Naive B cell (primary cell): ENCODE measurements around the gene MAP1B. TPM values are rescaled to one million over a fixed set of nuclear protein-coding genes. Genes with fewer than 3 reads are reported as not detected.
A peak's percentile ranks its signal among the peaks of the same experiment; 100 is the strongest.

Experiments used
- ATAC-seq, 2 donors: fragments of 150-1000 bp; cut with Tn5 transposase; 2 replicates each; pipeline ENCODE4 v1.10.0; 2021; ENCODE audit warnings: low read depth in 2 of 2, mild to moderate bottlenecking in 2 of 2, moderate library complexity in 2 of 2
- DNase-seq: peaks from one replicate; pipeline ENCODE4 v3.0.0; 2022
- H3K27ac Mint-ChIP-seq, 6 donors: one replicate each; pipeline ENCODE4 v1.8.0; 2020 to 2022; ENCODE audit warnings: mild to moderate bottlenecking in 6 of 6, mixed read lengths in 6 of 6, moderate library complexity in 5 of 6, inconsistent platforms in 2 of 6
- H3K27me3 Mint-ChIP-seq, 3 donors: one replicate each; pipeline ENCODE4 v1.8.0; 2021 to 2022; ENCODE audit warnings: mixed read lengths in 3 of 3, mild to moderate bottlenecking in 1 of 3
- H3K36me3 Mint-ChIP-seq, 2 donors: one replicate each; pipeline ENCODE4 v1.8.0; 2020 to 2022; ENCODE audit warnings: mixed read lengths in 2 of 2, inconsistent platforms in 1 of 2, mild to moderate bottlenecking in 1 of 2
- H3K4me1 Mint-ChIP-seq, 3 donors: one replicate each; pipeline ENCODE4 v1.8.0; 2020 to 2022; ENCODE audit warnings: mixed read lengths in 3 of 3, inconsistent platforms in 1 of 3, mild to moderate bottlenecking in 1 of 3, moderate library complexity in 1 of 3
- H3K4me3 Mint-ChIP-seq, 8 donors: one replicate each; pipeline ENCODE4 v1.8.0; 2020 to 2022; ENCODE audit warnings: mild to moderate bottlenecking in 8 of 8, mixed read lengths in 8 of 8, moderate library complexity in 8 of 8, inconsistent platforms in 2 of 8
- H3K9me3 Mint-ChIP-seq, 7 donors: one replicate each; pipeline ENCODE4 v1.8.0; 2020 to 2022; ENCODE audit warnings: mixed read lengths in 7 of 7, mild to moderate bottlenecking in 5 of 7, inconsistent platforms in 2 of 7, moderate library complexity in 1 of 7
- polyA plus RNA-seq, 6 donors: library from polyadenylated mRNA; unstranded; fragments of 300-500 nt; fragmentation: Illumina TruSeq; gene quantifications; one replicate each; pipeline ENCODE4 v1.2.3, GENCODE V29; 2021; ENCODE audit warnings: low read depth in 6 of 6

Gene MAP1B
- polyA plus RNA-seq, 6 donors from 2014 or later: 0.18 to 0.90 (median 0.35) TPM

DNA sequence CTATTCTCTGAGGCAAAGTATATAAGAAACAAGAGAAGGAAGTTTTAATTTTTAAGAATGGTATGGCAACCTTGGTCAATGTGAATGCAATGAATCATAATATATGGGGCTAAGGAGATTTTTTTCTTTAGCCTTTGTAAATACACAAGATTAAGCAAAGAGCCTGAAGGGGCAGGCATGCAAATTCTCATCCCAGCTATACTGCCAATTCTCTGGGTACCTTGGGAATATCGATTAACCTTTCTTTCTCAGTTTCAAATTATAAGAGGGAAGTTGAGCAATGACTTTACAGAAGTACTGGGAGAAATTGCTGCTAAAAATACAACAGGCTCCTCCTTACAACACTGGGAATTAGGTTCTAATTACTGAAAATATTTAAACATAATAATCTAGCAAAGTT lies 115.2 kb downstream of the MAP1B start:
- Mint-ChIP-seq H3K27me3 (no peaks in the 10 kb centered on the region), H3K9me3 (no peaks in the 10 kb centered on the region), H3K27ac (no peak overlapping the region), H3K36me3 (peaks cover 35 to 73% of the 10 kb centered on the region in 2 donors), H3K4me3 (no peak overlapping the region), H3K4me1 (no peaks in the 10 kb centered on the region)
- ATAC-seq (no peak), DNase-seq (no peak)

DNA sequence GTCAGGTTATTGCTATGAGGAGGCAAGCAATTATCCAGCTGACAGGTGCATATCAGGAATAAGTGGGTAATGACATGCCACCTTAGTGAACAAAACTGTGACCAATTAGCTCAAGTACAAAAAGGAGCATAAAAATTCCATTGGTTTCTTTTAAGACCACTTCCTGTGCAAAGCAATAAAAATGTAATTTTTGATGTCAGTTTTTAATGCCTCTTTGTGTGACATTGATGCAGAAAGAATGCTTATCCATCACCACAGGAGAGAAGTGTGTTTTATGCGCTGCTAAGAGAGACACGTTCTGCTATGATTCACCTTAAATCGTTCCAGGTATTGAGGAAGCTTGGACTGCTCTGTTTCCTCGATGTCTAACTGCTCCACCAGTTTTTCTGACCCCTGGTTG lies 116.1 kb downstream of the MAP1B start:
- Mint-ChIP-seq H3K4me1 (no peaks in the 10 kb centered on the region), H3K27me3 (no peaks in the 10 kb centered on the region), H3K27ac (no peak overlapping the region), H3K36me3 (peaks cover 32 to 70% of the 10 kb centered on the region in 2 donors), H3K9me3 (no peaks in the 10 kb centered on the region), H3K4me3 (no peak overlapping the region)
- ATAC-seq (no peak), DNase-seq (no peak)

DNA sequence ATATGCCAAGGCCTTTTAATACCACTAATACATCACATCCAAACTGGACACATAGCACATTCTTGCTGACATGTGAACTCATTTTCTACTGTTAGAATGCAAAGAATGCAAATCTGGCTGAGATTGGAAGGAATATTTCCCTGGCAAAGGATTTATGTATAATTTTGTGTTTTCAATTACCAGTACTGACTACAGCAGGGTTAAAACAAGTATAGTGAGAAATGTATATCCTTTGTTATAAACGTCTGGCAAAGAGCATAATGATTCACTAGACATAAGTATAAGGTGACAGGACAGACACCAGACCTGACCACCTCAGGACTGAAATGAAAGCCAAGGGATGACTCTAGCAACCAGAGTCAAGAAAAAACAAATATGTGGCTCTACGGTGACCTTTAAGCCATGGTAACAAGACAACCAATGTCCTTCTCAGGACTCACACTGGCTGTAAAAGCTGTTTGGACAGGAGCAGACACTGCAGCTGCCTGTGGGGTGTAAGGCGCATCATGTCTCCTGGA lies 117.7 kb downstream of the MAP1B start:
- DNase-seq (no peak), ATAC-seq (no peak)
- H3K27me3 Mint-ChIP-seq: no peaks in the 10 kb centered on the region
- H3K4me1 Mint-ChIP-seq: no peaks in the 10 kb centered on the region
- peak overlapping the region in 1 of 6 donors; percentile 23 for H3K27ac Mint-ChIP-seq
- peaks cover 19 to 54% of the 10 kb centered on the region in 2 donors for H3K36me3 Mint-ChIP-seq
- no peak overlapping the region for H3K4me3 Mint-ChIP-seq
- H3K9me3 Mint-ChIP-seq: no peaks in the 10 kb centered on the region

DNA sequence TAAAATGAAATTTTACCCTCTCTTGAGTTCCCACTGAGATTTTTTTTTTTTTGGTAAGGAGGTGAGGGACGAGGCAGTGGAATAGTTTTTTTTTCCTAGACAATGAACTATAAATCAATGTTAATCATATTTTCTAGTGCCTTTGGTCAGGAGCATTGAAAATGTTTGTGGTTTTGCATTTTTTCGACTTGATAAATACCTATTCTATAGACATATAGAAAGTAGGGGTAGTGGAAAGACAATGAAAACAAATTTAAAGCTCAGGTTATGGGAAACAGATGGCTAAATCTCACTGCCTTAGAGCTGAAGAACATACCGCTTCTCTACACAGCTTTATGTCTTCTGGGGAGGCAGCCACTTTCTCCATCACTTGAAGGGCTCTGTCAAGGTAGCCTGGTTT lies 118.5 kb downstream of the MAP1B start:
- Mint-ChIP-seq H3K9me3 (no peaks in the 10 kb centered on the region), H3K36me3 (peaks cover 25 to 59% of the 10 kb centered on the region in 2 donors), H3K4me3 (no peak overlapping the region), H3K27me3 (no peaks in the 10 kb centered on the region), H3K27ac (no peak overlapping the region), H3K4me1 (no peaks in the 10 kb centered on the region)
- DNase-seq: no peak
- no peak for ATAC-seq

DNA sequence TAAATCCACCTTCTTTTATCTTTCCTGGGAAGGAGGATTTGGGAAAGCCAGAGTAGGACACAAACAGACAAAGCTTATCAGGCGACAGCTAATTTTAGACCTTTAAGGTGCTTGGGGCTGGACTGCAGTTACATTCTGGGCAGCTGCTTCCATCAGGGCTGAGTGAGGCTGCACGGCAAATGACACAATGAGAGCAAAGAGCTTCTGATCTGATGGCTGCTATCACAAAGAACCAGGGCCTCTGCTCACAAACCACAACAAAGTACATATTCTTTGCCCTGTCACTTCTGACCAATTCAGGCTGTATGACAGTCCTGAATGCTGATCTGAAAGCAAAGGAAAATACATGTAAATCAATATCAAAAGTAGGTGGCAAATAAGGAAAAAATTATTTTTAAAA lies 119.7 kb downstream of the MAP1B start:
- no peak for DNase-seq
- no peak overlapping the region for H3K4me3 Mint-ChIP-seq

DNA sequence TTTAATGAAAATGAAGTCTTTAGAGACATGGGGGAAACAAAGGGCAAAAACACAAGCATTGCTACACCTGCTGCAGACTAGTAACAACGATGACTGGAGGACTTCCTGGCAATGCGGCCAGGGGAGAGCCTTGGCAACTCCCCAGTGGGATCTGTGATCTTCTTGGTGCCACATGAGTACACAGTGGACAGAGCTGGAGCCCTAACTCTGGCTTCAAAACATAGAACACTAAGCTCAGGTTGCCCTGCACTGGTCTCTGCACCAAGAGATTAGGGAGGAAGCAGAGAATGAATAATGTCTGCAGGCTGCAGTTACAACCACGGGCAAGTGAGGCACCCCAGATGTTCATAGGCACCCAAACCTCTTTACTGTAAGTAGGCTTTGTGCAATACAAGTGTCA lies 121.7 kb downstream of the MAP1B start:
- DNase-seq (no peak), ATAC-seq (no peak)
- H3K27ac Mint-ChIP-seq: peak overlapping the region in 1 of 6 donors; percentile 17
- peaks cover 0 to under 1% (median 0%) of the 10 kb centered on the region in 3 donors for H3K4me1 Mint-ChIP-seq
- no peak overlapping the region for H3K4me3 Mint-ChIP-seq
- no peaks in the 10 kb centered on the region for H3K9me3 Mint-ChIP-seq
- H3K36me3 Mint-ChIP-seq: peaks cover 32 to 46% of the 10 kb centered on the region in 2 donors
- H3K27me3 Mint-ChIP-seq: no peaks in the 10 kb centered on the region

More for the DNA sequence above, 119.7 kb downstream of the MAP1B start:
- peak overlapping the region in 2 of 6 donors; percentile 9 to 34 for H3K27ac Mint-ChIP-seq
- no peaks in the 10 kb centered on the region for H3K4me1 Mint-ChIP-seq
- H3K36me3 Mint-ChIP-seq: peaks cover 32 to 57% of the 10 kb centered on the region in 2 donors
- H3K9me3 Mint-ChIP-seq: no peaks in the 10 kb centered on the region
- no peak for ATAC-seq
- no peaks in the 10 kb centered on the region for H3K27me3 Mint-ChIP-seq

DNA sequence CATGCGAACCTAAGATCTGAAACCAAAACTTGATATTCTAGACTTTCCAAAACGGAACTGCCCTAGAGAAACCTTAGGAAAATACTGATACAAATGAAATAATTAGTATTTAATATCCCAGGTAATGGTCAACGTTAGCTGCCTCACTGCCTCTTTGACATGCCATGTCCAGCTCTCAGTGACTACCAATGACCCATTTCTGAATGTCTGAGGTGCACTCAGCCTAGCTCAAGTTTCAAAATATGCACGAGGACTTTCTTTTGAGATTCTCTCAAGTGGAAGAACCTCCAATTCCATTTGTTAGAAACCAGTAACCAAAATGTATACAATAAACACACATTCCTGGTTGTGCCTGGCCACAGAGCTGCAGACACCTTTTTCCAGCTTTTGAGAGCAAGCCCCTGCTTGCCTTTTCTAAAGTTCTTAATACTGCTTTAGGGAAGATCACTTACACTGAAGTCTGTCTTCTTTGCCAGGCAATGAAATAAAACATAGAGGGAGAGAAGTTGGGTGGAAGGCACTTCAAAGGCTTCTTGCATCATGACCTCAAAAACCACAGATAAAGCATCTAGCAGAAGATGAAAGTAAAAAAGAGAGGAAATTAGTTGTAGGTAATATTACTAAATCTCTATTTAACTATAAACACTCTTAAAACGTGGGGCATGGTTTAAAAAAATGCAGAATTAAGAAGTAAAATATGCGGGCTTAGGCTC lies 124.9 kb downstream of the MAP1B start:
- Mint-ChIP-seq H3K27ac (peak overlapping the region in 2 of 6 donors; percentile 35 to 38), H3K4me3 (no peak overlapping the region), H3K36me3 (peaks cover 30 to 31% of the 10 kb centered on the region in 2 donors), H3K9me3 (no peaks in the 10 kb centered on the region), H3K27me3 (no peaks in the 10 kb centered on the region), H3K4me1 (peaks cover 0 to 7% (median 2%) of the 10 kb centered on the region in 3 donors)
- DNase-seq: no peak
- ATAC-seq: no peak

DNA sequence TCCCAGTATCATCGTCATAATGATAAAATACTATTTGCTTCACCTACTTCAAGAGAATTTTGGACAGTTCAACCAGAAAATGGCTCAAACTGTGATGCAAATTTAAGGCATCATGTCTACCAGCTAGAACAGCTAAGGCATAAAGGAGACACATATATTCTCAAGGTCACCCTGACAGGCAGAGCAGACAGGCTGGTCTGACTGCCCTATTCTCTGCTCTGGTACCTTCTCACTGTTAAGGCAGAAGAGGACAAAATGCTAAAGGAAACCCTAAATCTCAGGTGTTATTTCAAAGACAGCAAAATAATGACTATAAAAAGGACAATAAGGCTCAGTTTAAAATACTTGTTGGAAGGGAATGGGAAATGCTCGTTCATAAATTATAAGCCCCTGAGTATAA lies 125.6 kb downstream of the MAP1B start:
- H3K4me1 Mint-ChIP-seq: peaks cover 0 to 7% (median 2%) of the 10 kb centered on the region in 3 donors
- no peaks in the 10 kb centered on the region for H3K27me3 Mint-ChIP-seq
- H3K36me3 Mint-ChIP-seq: peaks cover 25 to 31% of the 10 kb centered on the region in 2 donors
- no peak for ATAC-seq
- H3K4me3 Mint-ChIP-seq: no peak overlapping the region
- H3K27ac Mint-ChIP-seq: peak overlapping the region in 1 of 6 donors; percentile 35
- DNase-seq: no peak
- no peaks in the 10 kb centered on the region for H3K9me3 Mint-ChIP-seq

DNA sequence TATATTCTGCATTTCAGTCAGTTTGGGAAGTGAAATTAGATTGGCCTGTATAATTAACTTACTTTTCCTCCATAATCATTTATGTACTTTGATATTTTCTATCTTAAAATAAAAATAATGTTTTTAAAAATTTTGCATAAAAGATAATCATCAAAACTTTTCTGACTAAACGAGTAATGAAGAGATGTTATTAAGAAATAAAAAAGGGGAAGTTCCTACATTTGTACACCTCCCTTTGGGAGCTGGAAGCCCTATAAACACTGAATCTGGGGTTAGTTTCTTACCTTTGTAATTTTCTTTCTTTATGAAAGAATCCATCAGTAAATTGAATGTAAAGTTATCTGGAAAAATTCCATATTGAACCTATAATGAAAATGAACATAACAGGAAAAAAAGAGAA lies 126.6 kb downstream of the MAP1B start:
- Mint-ChIP-seq H3K4me3 (no peak overlapping the region), H3K27me3 (no peaks in the 10 kb centered on the region), H3K27ac (peak overlapping the region in 1 of 6 donors; percentile 71), H3K9me3 (no peaks in the 10 kb centered on the region), H3K36me3 (peaks cover 23 to 36% of the 10 kb centered on the region in 2 donors), H3K4me1 (peaks cover 0 to 7% (median 2%) of the 10 kb centered on the region in 3 donors)
- ATAC-seq: no peak
- no peak for DNase-seq

DNA sequence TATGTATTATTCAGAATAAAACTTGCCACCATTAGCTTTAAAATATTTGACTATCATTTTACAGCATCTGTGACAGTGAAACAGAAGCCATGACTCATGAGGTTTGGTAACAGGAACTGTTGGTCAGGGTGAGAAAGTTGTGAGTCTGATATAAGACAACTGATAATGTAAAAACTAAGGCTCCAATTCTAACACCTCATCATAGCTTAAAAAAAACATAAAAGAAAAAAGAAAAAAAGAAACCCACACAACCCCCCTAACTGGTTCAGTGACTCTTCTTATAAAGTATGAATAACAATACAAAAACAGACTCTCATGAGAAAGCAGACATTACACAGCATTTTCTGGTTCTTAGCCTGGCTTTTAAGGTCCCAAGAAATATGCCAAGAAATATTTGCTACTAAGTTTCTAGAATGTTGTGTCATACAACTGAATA lies 127.0 kb downstream of the MAP1B start:
- ATAC-seq: no peak
- H3K9me3 Mint-ChIP-seq: no peaks in the 10 kb centered on the region
- H3K4me3 Mint-ChIP-seq: no peak overlapping the region
- peaks cover 23 to 36% of the 10 kb centered on the region in 2 donors for H3K36me3 Mint-ChIP-seq
- no peaks in the 10 kb centered on the region for H3K27me3 Mint-ChIP-seq
- DNase-seq: no peak
- H3K27ac Mint-ChIP-seq: peak overlapping the region in 1 of 6 donors; percentile 71
- peaks cover 0 to 7% (median 2%) of the 10 kb centered on the region in 3 donors for H3K4me1 Mint-ChIP-seq

DNA sequence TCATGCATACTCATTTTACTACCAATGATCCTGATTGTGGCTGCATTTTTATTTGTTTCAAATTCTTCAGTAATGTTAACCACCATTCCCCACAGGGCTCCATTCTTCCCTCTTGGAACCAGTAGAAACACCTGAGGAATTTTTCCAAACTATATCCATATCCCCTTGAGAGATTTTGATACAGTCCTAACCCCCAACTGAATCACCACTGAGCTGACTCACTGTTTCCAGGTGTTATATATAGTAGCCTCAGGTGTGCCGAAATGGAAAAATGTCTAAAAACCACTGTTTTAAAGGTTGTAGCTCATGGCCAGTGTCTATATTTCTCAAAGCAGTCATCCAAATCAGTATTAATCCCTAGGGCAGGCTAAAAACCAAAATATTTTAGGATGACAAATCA lies 127.6 kb downstream of the MAP1B start:
- Mint-ChIP-seq H3K27me3 (no peaks in the 10 kb centered on the region), H3K27ac (peak overlapping the region in 1 of 6 donors; percentile 69), H3K9me3 (no peaks in the 10 kb centered on the region), H3K4me1 (peaks cover 0 to 7% (median 2%) of the 10 kb centered on the region in 3 donors), H3K4me3 (no peak overlapping the region), H3K36me3 (peaks cover 23 to 36% of the 10 kb centered on the region in 2 donors)
- DNase-seq: no peak
- no peak for ATAC-seq

DNA sequence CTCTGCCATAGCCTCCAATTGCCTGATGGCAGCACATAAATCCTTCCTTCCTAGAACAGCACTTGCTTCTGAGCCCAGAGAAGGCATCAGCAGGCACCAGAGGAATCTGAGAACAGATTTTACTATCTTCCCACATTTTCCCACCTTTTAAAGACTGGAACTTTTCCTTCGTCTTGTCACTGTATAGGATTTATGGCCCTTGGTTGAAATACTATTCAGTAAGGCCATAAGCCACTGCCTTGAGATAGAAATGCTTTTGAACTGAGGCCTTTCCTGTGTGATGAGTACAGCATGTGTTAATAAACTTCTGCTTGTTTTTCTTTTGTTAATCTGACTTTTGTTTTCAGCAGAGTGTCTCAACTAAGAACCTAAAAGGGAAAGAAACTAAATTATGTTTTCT lies 128.4 kb downstream of the MAP1B start:
- ATAC-seq (no peak), DNase-seq (no peak)
- peaks cover 0 to 7% (median 2%) of the 10 kb centered on the region in 3 donors for H3K4me1 Mint-ChIP-seq
- no peaks in the 10 kb centered on the region for H3K27me3 Mint-ChIP-seq
- peaks cover 16 to 30% of the 10 kb centered on the region in 2 donors for H3K36me3 Mint-ChIP-seq
- no peaks in the 10 kb centered on the region for H3K9me3 Mint-ChIP-seq
- H3K4me3 Mint-ChIP-seq: no peak overlapping the region
- peak overlapping the region in 2 of 6 donors; percentile 15 to 47 for H3K27ac Mint-ChIP-seq

DNA sequence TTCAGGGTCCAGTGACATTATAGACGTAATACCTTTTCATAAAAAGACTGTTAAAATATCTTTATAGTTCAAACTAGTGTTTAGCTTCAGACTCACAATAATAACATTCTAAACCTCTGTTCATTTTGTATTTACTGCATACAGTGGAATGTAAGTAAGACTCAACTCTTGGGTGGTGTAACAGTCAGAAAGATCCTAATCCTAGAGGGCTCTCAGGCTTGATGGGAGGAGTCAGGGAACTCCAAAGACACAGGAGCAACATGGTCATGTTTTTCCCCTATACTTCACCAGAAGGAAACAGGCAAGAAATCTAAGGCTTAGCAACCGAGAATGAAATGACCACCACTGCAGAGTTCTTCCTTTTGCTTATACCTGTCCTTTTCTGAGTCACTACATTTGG lies 130.1 kb downstream of the MAP1B start:
- Mint-ChIP-seq H3K36me3 (peaks cover 8 to 20% of the 10 kb centered on the region in 2 donors), H3K27ac (peak overlapping the region in 1 of 6 donors; percentile 47), H3K4me3 (no peak overlapping the region), H3K9me3 (no peaks in the 10 kb centered on the region), H3K27me3 (no peaks in the 10 kb centered on the region), H3K4me1 (peaks cover 0 to 7% (median 2%) of the 10 kb centered on the region in 3 donors)
- DNase-seq (no peak), ATAC-seq (no peak)

DNA sequence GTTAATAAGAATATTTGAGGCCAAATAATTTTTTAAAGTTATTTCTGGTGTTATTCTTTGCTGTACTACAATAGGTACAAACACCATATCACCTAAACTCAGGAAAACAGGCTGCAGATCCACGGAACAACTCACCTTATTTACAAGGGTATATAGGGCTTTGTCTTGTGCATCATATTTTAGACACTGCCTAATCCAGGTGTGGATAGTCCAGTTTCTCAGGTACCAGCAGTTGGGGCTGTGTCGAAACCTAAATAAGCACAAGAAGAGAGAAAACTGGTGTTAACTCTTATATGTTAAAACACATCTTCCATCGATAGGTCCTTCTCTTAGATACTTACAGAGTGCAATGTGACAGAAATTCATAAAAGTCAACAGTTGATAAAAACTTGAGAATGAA lies 130.6 kb downstream of the MAP1B start:
- no peak for DNase-seq
- Mint-ChIP-seq H3K4me1 (peaks cover 0 to 7% (median 2%) of the 10 kb centered on the region in 3 donors), H3K27ac (no peak overlapping the region), H3K9me3 (no peaks in the 10 kb centered on the region), H3K27me3 (no peaks in the 10 kb centered on the region), H3K36me3 (peaks cover 8 to 18% of the 10 kb centered on the region in 2 donors), H3K4me3 (no peak overlapping the region)
- no peak for ATAC-seq
